ENCODE results near the gene GNE. TPM values are rescaled to one million over a fixed set of nuclear protein-coding genes. Genes with fewer than 3 reads are reported as not detected.

The GNE gene
- total and polyA plus RNA-seq, 10 of the 15 experiments (the other 5 are each of a cell fraction or from before 2014, with no cell fraction given), result 4.1 to 13.6 (median 10.7) TPM

- TF ChIP-seq ETV6 (conservative IDR thresholded peaks at IDR 0.05 in 1 of 2, IDR thresholded peaks at IDR 0.05 in 1 of 2; ENCODE audit: borderline replicate concordance in 1 of 2, low read depth in 1 of 2) (no peak), BCL3 (IDR thresholded peaks at IDR 0.05; ENCODE audit: borderline replicate concordance, insufficient read depth, low read depth, low read length, poor library complexity, severe bottlenecking) (no peak), CBX5 (IDR thresholded peaks at IDR 0.05; ENCODE audit: low read depth) (no peak), RB1 (IDR thresholded peaks at IDR 0.05; ENCODE audit: borderline replicate concordance) (peak; percentile 70; the same call in 1 of the 2 replicates), SREBF1 (IDR thresholded peaks at IDR 0.05; ENCODE audit: low read length) (no peak), HDAC2 (IDR thresholded peaks at IDR 0.05) (0 out of 2 replicates have a peak, but pooled peaks have one; percentile 44), SIX5 (IDR thresholded peaks at IDR 0.05; ENCODE audit: low read depth, low read length, severe bottlenecking) (no peak), TBL1XR1 (IDR thresholded peaks at IDR 0.05; ENCODE audit: low read depth, low read length) (0 out of 2 replicates have a peak, but pooled peaks have one; percentile 25), ATF2 (IDR thresholded peaks at IDR 0.05; ENCODE audit: low read length) (no peak), MEF2A (IDR thresholded peaks at IDR 0.05; ENCODE audit: insufficient read depth, low read depth, low read length) (0 out of 2 replicates have a peak, but pooled peaks have one; percentile 33), NR2C2 (IDR thresholded peaks at IDR 0.05; ENCODE audit: borderline replicate concordance, control insufficient read depth, insufficient read length, low read depth) (no peak), CBFB (IDR thresholded peaks at IDR 0.05; ENCODE audit: low read depth) (peak; percentile 69; the same call in 1 of the 2 replicates), CUX1 (IDR thresholded peaks at IDR 0.05; ENCODE audit: insufficient replicate concordance, low read depth, low read length) (peak; percentile 39), CTCF (IDR thresholded peaks at IDR 0.05 in 2 of 3, conservative IDR thresholded peaks at IDR 0.05 in 1 of 3; ENCODE audit: control insufficient read depth in 2 of 3, extremely low read depth in 1 of 3, insufficient read depth in 1 of 3, low read depth in 3 of 3, low read length in 3 of 3) (peak; percentile 43 to 49 (median 46); a peak in 5 of 6 replicates), PKNOX1 (IDR thresholded peaks at IDR 0.05) (no peak; the same call in none of the 2 replicates), EED (IDR thresholded peaks at IDR 0.05; ENCODE audit: low read depth) (peak; percentile 66)
These were observed 67.6 kb downstream of the GNE start, which contains the start of gene CLTA (continued) for GRCh38 chr9:36190388-36191289.

All from GM12878 (cell line).